ENCODE measurements around the gene ARAP2. TPM values are rescaled to one million over a fixed set of nuclear protein-coding genes. Genes with fewer than 3 reads are reported as not detected.

Gene ARAP2
- total and polyA plus RNA-seq, 2 donors (not counting 3 experiments of a cell fraction or from before 2014, with no cell fraction given), result not detected

GRCh38 chr4:36198068-36198808, 46.1 kb downstream of the ARAP2 start:
- no peak for FAIRE-seq

More at GRCh38 chr4:36198068-36198808, 46.1 kb downstream of the ARAP2 start:
- dilution Hi-C loops (cut with MboI; ENCODE audit: extremely low pct_ligation_motif_present, low sequenced_read_pairs), result no loop called here
- no TSS peak for BruUV-seq (replicated peaks)
- H3K27me3 ChIP-seq (ENCODE audit: control insufficient read depth in 2 of 2, insufficient read depth in 2 of 2, low read length in 2 of 2), result no peaks in the 10 kb centered on the region
- H2AFZ ChIP-seq (ENCODE audit: low read depth, low read length), result no peak overlapping the region
- intact Hi-C loops (cut with micrococcal nuclease), result no loop called here
- H3K4me1 ChIP-seq (ENCODE audit: control insufficient read depth, extremely low read depth, insufficient read depth, low read length), result no peaks in the 10 kb centered on the region
- no peak for TF ChIP-seq EZH2 (IDR thresholded peaks at IDR 0.05; ENCODE audit: borderline replicate concordance, low read depth, low read length, severe bottlenecking)
- no peak for TF ChIP-seq CTCF (IDR thresholded peaks at IDR 0.05; ENCODE audit: extremely low read depth in 1 of 2, insufficient read depth in 1 of 2, low read depth in 1 of 2, low read length in 2 of 2)
- TF ChIP-seq JUN (IDR thresholded peaks at IDR 0.05; ENCODE audit: borderline replicate concordance, insufficient read depth, insufficient read length, low read depth), result no peak
- no peak for TF ChIP-seq POLR2AphosphoS5 (IDR thresholded peaks at IDR 0.05; ENCODE audit: insufficient read depth, low read depth, low read length)
- TF ChIP-seq MYC (IDR thresholded peaks at IDR 0.05; ENCODE audit: low read depth, low read length), result no peak
- TF ChIP-seq POLR2A (IDR thresholded peaks at IDR 0.05; ENCODE audit: low read depth, low read length), result no peak
- no peak for TF ChIP-seq GATA2 (IDR thresholded peaks at IDR 0.05; ENCODE audit: insufficient read depth, insufficient read length, low read depth, low read length)
- no peak for TF ChIP-seq FOS (IDR thresholded peaks at IDR 0.05; ENCODE audit: borderline replicate concordance, insufficient read depth, low read length)
- TF ChIP-seq MAX (IDR thresholded peaks at IDR 0.05; ENCODE audit: insufficient read depth, insufficient read length), result no peak
- ChIA-PET CTCF (no interaction called here), POLR2A (no interaction called here)
- no peaks in the 10 kb centered on the region for H3K9me1 ChIP-seq (replicated peaks; ENCODE audit: control insufficient read depth, extremely low read depth, insufficient read depth, low read length)
- H3K9me3 ChIP-seq (replicated peaks; ENCODE audit: control insufficient read depth, insufficient read depth, low read length), result no peaks in the 10 kb centered on the region
- no peak overlapping the region for H3K4me3 ChIP-seq (replicated peaks in 1 of 3; ENCODE audit: insufficient read depth in 1 of 3, low read depth in 1 of 3, low read length in 3 of 3)
- no peaks in the 10 kb centered on the region for H3K36me3 ChIP-seq (ENCODE audit: control insufficient read depth in 2 of 2, extremely low read depth in 1 of 2, insufficient read depth in 2 of 2, low read length in 2 of 2)
- no peak overlapping the region for H3K27ac ChIP-seq (ENCODE audit: insufficient read depth, low read depth, low read length)
- H3K79me2 ChIP-seq (ENCODE audit: control insufficient read depth, insufficient read depth, low read length), result no peaks in the 10 kb centered on the region
- H4K20me1 ChIP-seq (replicated peaks; ENCODE audit: control insufficient read depth, extremely low read depth, insufficient read depth, low read length), result no peaks in the 10 kb centered on the region
- no peak overlapping the region for H3K4me2 ChIP-seq (ENCODE audit: insufficient read depth, low read length)
- no peak overlapping the region for H3K9ac ChIP-seq (replicated peaks; ENCODE audit: extremely low read depth, insufficient read depth, low read length)
- no peak for DNase-seq (ENCODE audit: low read depth, low spot score)

Measured in endothelial cell of umbilical vein (primary cell).